ENCODE results near the gene TUBB1. TPM values are rescaled to one million over a fixed set of nuclear protein-coding genes. Genes with fewer than 3 reads are reported as not detected.

Gene TUBB1
- total and polyA plus RNA-seq, 11 donors = 0.07 to 0.64 (median 0.22) TPM; not detected in 1

GRCh38 chr20:58989196-58989595 lies 30.0 kb upstream of the TUBB1 start:
- intact Hi-C loops (cut with DNase I) = loop anchor here in 1 of 10 donors (5.0 to 10.0 kb wide), 2 partner anchors 46 to 102 kb away; partner anchors contain the start of gene ATP5F1E
- 89 to 97% (median 94%) methylated on average over 10 of the region's 10 CpGs for WGBS, 4 donors
- Histone ChIP-seq H3K9me3 (no peaks in the 10 kb centered on the region), H3K4me3 (no peak overlapping the region), H3K36me3 (peaks cover 7 to 87% (median 83%) of the 10 kb centered on the region in 9 donors), H3K27me3 (no peaks in the 10 kb centered on the region), H3K4me1 (peaks cover 0 to 25% (median 12%) of the 10 kb centered on the region in 12 donors), H3K27ac (no peak overlapping the region)
- DNase-seq (peak in 2 of 5 donors; percentile 9 to 12), ATAC-seq (no peak)
- no peak for TF ChIP-seq POLR2A (IDR thresholded peaks at IDR 0.05)
- TF ChIP-seq CTCF (IDR thresholded peaks at IDR 0.05) = no peak

- intact Hi-C loops (cut with DNase I) = no loop called here
- WGBS, 4 donors = 88 to 97% (median 93%) methylated on average over 14 of the region's 14 CpGs
- ATAC-seq (no peak), DNase-seq (peak in 2 of 5 donors; percentile 4 to 19)
- no peak for TF ChIP-seq POLR2A (IDR thresholded peaks at IDR 0.05)
- TF ChIP-seq CTCF (IDR thresholded peaks at IDR 0.05) = no peak
- Histone ChIP-seq H3K4me1 (peaks cover 0 to 21% (median 0%) of the 10 kb centered on the region in 12 donors), H3K27me3 (no peaks in the 10 kb centered on the region), H3K4me3 (no peak overlapping the region), H3K27ac (no peak overlapping the region), H3K9me3 (no peaks in the 10 kb centered on the region), H3K36me3 (peaks cover 7 to 100% (median 99%) of the 10 kb centered on the region in 9 donors)
Measured at GRCh38 chr20:58990651-58991445, 28.4 kb upstream of the TUBB1 start.

GRCh38 chr20:58991715-58992114 lies 27.5 kb upstream of the TUBB1 start:
- no peak overlapping the region for H3K27ac ChIP-seq
- no peak overlapping the region for H3K4me3 ChIP-seq
- ATAC-seq (no peak), DNase-seq (peak in 1 of 5 donors; percentile 8)
- H3K27me3 ChIP-seq = no peaks in the 10 kb centered on the region
- peaks cover 7 to 100% (median 100%) of the 10 kb centered on the region in 9 donors for H3K36me3 ChIP-seq
- intact Hi-C loops (cut with DNase I) = no loop called here
- TF ChIP-seq CTCF (IDR thresholded peaks at IDR 0.05) (no peak), POLR2A (IDR thresholded peaks at IDR 0.05) (no peak)
- H3K9me3 ChIP-seq = no peaks in the 10 kb centered on the region
- 81 to 84% (median 82%) methylated on average over 9 of the region's 9 CpGs for WGBS, 4 donors
- peaks cover 0 to 14% (median 0%) of the 10 kb centered on the region in 12 donors for H3K4me1 ChIP-seq

DNA sequence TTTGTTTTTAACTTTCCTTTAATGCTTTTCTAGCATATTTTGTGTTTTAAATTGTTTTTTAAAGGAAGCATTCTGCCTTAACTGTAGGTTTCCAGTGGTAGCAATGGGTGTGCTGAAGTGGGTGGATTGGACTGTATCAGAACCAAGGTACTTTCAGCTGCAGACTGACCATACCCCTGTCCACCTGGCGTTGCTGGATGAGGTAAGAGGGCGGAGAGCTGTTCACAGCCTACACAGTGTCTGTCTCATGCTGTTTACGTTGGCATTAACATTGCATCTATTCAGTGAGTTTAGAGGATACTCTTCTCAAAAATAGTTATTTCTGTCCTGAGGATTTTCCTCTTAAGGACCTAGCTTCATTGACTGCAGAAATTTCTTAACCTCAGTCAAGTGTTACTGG lies 26.3 kb upstream of the TUBB1 start:
- DNase-seq = peak in 1 of 5 donors; percentile 2
- no peak for TF ChIP-seq CTCF (IDR thresholded peaks at IDR 0.05)
- no peak for TF ChIP-seq POLR2A (IDR thresholded peaks at IDR 0.05)
- no peaks in the 10 kb centered on the region for H3K27me3 ChIP-seq
- WGBS, 4 donors = 79 to 95% (median 90%) methylated on average over 3 of the region's 3 CpGs
- H3K27ac ChIP-seq = no peak overlapping the region
- H3K9me3 ChIP-seq = no peaks in the 10 kb centered on the region
- no peak for ATAC-seq
- H3K4me1 ChIP-seq = peaks cover 0 to 14% (median 0%) of the 10 kb centered on the region in 12 donors
- no peak overlapping the region for H3K4me3 ChIP-seq
- intact Hi-C loops (cut with DNase I) = no loop called here
- peaks cover 7 to 100% (median 100%) of the 10 kb centered on the region in 9 donors for H3K36me3 ChIP-seq
